HG03045 (cell line): ENCODE results near the gene HMGA1.

Source experiments
- ATAC-seq: cut with Tn5 transposase; IDR thresholded peaks from one replicate; pipeline ENCODE4 v1.9.1; 2021; ENCODE audit warnings: mild to moderate bottlenecking, moderate library complexity; ENCODE audit not compliant: unreplicated experiment

The HMGA1 gene

GRCh38 chr6:34285448-34286164 is 48.9 kb downstream of the HMGA1 start:
- ATAC-seq, result no peak

DNA sequence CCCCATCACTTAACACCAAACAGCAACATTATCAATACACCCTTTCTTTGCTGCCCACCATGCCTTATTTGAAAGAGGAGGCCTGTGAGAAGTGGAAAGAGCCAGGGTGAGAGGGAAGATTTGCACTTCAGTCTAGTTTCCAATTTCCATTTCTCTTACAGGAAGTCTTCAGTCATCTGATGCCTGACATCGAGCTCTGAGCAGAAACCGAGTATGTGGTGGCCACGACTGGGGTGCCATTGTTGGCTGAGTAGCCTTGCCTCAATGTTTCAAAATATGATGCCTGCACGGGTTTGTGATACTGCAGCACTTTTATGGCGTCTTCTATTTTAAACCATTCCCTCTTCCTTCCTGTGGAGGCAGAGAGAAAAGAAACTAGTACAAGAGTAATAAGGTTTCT is 51.9 kb downstream of the HMGA1 start:
- no peak for ATAC-seq

- ATAC-seq, result no peak
These were observed 52.5 kb downstream of the HMGA1 start for GRCh38 chr6:34289137-34289536.

DNA sequence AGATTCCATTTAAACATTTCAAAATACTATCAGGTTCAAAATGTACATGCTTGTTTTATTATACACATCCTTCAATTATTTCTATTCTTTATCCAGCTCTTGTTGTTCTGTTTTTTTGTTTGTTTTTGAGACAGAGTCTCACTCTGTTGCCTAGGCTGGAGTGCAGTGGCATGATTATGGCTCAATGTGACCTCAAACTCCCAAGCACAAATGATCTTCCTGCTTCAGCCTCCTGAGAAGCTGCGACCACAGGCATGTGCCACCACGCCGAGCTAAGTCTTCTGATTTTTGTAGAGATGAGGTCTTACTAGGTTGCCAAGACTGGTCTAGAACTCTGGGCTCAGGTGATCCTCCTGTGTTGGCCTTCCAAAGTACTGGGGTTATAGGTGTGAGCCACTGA is 56.3 kb downstream of the HMGA1 start:
- ATAC-seq, result no peak

- peak; percentile 71 for ATAC-seq
These were observed 59.0 kb downstream of the HMGA1 start for GRCh38 chr6:34295721-34296120.
